HepG2 (cell line): ENCODE data around the gene TPTE2. TPM values are rescaled to one million over a fixed set of nuclear protein-coding genes. Genes with fewer than 3 reads are reported as not detected.
A peak's percentile ranks its signal among the peaks of the same experiment; 100 is the strongest.

ENCODE experiments used
- ASH2L ChIP-seq: fragments of 300-600, 200-600 bp; sonication (generic); IDR thresholded peaks from 2 replicates; pipeline ENCODE4 v1.7.0; 2017; ENCODE audit warnings: low read depth, mild to moderate bottlenecking, moderate library complexity, mixed read lengths, low read length; ENCODE audit not compliant: insufficient read length
- CAMTA2 ChIP-seq: sonication (generic); formaldehyde crosslinking; IDR thresholded peaks from 2 replicates; pipeline ENCODE4 v1.4.0; 2020; ENCODE audit warnings: mild to moderate bottlenecking, missing genetic modification reagents, borderline replicate concordance
- GLI4 ChIP-seq: sonication (generic); formaldehyde crosslinking; IDR thresholded peaks from 2 replicates; pipeline ENCODE4 v1.5.1; 2020; ENCODE audit warnings: missing genetic modification reagents, mild to moderate bottlenecking, moderate library complexity, borderline replicate concordance
- KAT7 ChIP-seq: IDR thresholded peaks from 2 replicates; pipeline ENCODE4 v1.6.1; 2018; ENCODE audit warnings: borderline replicate concordance, missing compliant biosample characterization
- KAT8 ChIP-seq: IDR thresholded peaks from 2 replicates; pipeline ENCODE4 v1.6.1; 2016; ENCODE audit warnings: missing genetic modification reagents, missing compliant biosample characterization
- MTA1 ChIP-seq: sonication (generic); formaldehyde crosslinking; IDR thresholded peaks from 2 replicates; pipeline ENCODE4 v1.4.0; 2020; ENCODE audit warnings: missing genetic modification reagents, mild to moderate bottlenecking, borderline replicate concordance
- SKI ChIP-seq: fragments of 450-650 bp; IDR thresholded peaks from one replicate; pipeline ENCODE4 v1.6.1; 2018; ENCODE audit warnings: mild to moderate bottlenecking; ENCODE audit not compliant: partially characterized antibody
- SP1 ChIP-seq, 2 experiments: fragments of 450-650 bp in 1 of 2; sonication (generic) in 1 of 2; formaldehyde crosslinking in 1 of 2; IDR thresholded peaks; 2 replicates each; pipeline versions ENCODE4 v1.4.0 to v1.6.1; 2016 to 2020; ENCODE audit warnings: missing genetic modification reagents in 1 of 2
- TAF1 ChIP-seq: sonication (generic); formaldehyde crosslinking; IDR thresholded peaks from 2 replicates; pipeline ENCODE4 v1.4.0; 2020; ENCODE audit warnings: missing genetic modification reagents
- THAP7 ChIP-seq: sonication (generic); formaldehyde crosslinking; IDR thresholded peaks from 2 replicates; pipeline ENCODE4 v1.8.1; 2023; ENCODE audit warnings: mild to moderate bottlenecking, missing genetic modification reagents
- ZBTB10 ChIP-seq: sonication (generic); formaldehyde crosslinking; IDR thresholded peaks from 2 replicates; pipeline ENCODE4 v1.4.0; 2020; ENCODE audit warnings: missing genetic modification reagents, borderline replicate concordance
- ZNF160 ChIP-seq: sonication (generic); formaldehyde crosslinking; IDR thresholded peaks from 2 replicates; pipeline ENCODE4 v1.8.0; 2022; ENCODE audit warnings: mild to moderate bottlenecking, inconsistent platforms, missing genetic modification reagents
- ZNF496 ChIP-seq: sonication (generic); formaldehyde crosslinking; IDR thresholded peaks from 2 replicates; pipeline ENCODE4 v1.8.1; 2023; ENCODE audit warnings: mild to moderate bottlenecking, moderate library complexity, missing genetic modification reagents; ENCODE audit not compliant: insufficient replicate concordance
- ZNF557 ChIP-seq: sonication (generic); formaldehyde crosslinking; IDR thresholded peaks from 2 replicates; pipeline ENCODE4 v1.4.0; 2020; ENCODE audit warnings: missing genetic modification reagents
- ZNF567 ChIP-seq: sonication (generic); formaldehyde crosslinking; IDR thresholded peaks from 2 replicates; pipeline ENCODE4 v1.8.1; 2023; ENCODE audit warnings: mild to moderate bottlenecking, missing genetic modification reagents, borderline replicate concordance
- ZNF574 ChIP-seq: sonication (generic); formaldehyde crosslinking; IDR thresholded peaks from 2 replicates; pipeline ENCODE4 v1.4.0; 2020; ENCODE audit warnings: missing genetic modification reagents
- ZNF597 ChIP-seq: sonication (generic); formaldehyde crosslinking; IDR thresholded peaks from 2 replicates; pipeline ENCODE4 v1.5.0; 2020; ENCODE audit warnings: missing genetic modification reagents
- ZNF672 ChIP-seq: sonication (generic); formaldehyde crosslinking; IDR thresholded peaks from 2 replicates; pipeline ENCODE4 v1.8.1; 2022; ENCODE audit warnings: missing genetic modification reagents
- ZNF691 ChIP-seq: sonication (generic); formaldehyde crosslinking; IDR thresholded peaks from 2 replicates; pipeline ENCODE4 v1.4.0; 2020; ENCODE audit warnings: missing genetic modification reagents, low read depth, mild to moderate bottlenecking, borderline replicate concordance
- ZNF850 ChIP-seq: sonication (generic); formaldehyde crosslinking; conservative IDR thresholded peaks from 2 replicates; pipeline ENCODE4 v1.9.0; 2021; ENCODE audit warnings: mild to moderate bottlenecking, missing genetic modification reagents
- ZNF879 ChIP-seq: sonication (generic); formaldehyde crosslinking; IDR thresholded peaks from 2 replicates; pipeline ENCODE4 v1.8.1; 2023; ENCODE audit warnings: missing genetic modification reagents
- polyA plus RNA-seq, 8 experiments: library from polyadenylated mRNA; depleted of rRNA in 3 of 8; stranded (reverse) in 7 of 8; unstranded in 1 of 8; fragments of >200 nt; fragmentation: Illumina TruSeq in 4 of 8; extraction: Trizol in 4 of 8; gene quantifications; 2 replicates each; pipeline versions ENCODE4 v1.2.1 to v1.2.3, GENCODE V29; 2011 to 2016; ENCODE audit warnings: low read depth in 4 of 8, missing spikeins in 1 of 8, mixed read lengths in 1 of 8; ENCODE audit not compliant: insufficient read depth in 1 of 8
- total RNA-seq, 5 experiments: library from RNA; depleted of rRNA; stranded (reverse); fragments of >200 nt; fragmentation: Illumina TruSeq; extraction: Trizol; gene quantifications; 2 replicates each; pipeline ENCODE4 v1.2.3, GENCODE V29; 2016; ENCODE audit warnings: low read depth in 1 of 5

Gene TPTE2
- total and polyA plus RNA-seq, 2 of the 13 experiments (the other 11 are each of a cell fraction or from before 2014, with no cell fraction given), result 0.07 TPM; not detected in 1

GRCh38 chr13:19586904-19587634 lies 25.7 kb upstream of the TPTE2 start (continued):
- TF ChIP-seq ZNF574 (CRISPR knock-in tag), result peak; percentile 57; the same call in 1 of the 2 replicates
- no peak for TF ChIP-seq ZNF160 (CRISPR knock-in tag)
- no peak for TF ChIP-seq ZNF691 (CRISPR knock-in tag)
- no peak for TF ChIP-seq ZNF597 (CRISPR knock-in tag)
- no peak for TF ChIP-seq ZNF879
- TF ChIP-seq CAMTA2, result no peak
- no peak for TF ChIP-seq ZNF567 (CRISPR knock-in tag)
- TF ChIP-seq ASH2L, result no peak
- no peak for TF ChIP-seq GLI4 (CRISPR knock-in tag)
- no peak for TF ChIP-seq MTA1
- TF ChIP-seq THAP7 (CRISPR knock-in tag), result no peak
- TF ChIP-seq ZBTB10 (CRISPR knock-in tag), result no peak
- no peak for TF ChIP-seq ZNF496 (CRISPR knock-in tag)
- no peak for TF ChIP-seq KAT7 (CRISPR knock-in tag)
- TF ChIP-seq ZNF850 (CRISPR knock-in tag), result no peak
- 0 out of 2 replicates have a peak, but pooled peaks have one; percentile 18 for TF ChIP-seq TAF1 (CRISPR knock-in tag)
- TF ChIP-seq ZNF672 (CRISPR knock-in tag), result no peak
- TF ChIP-seq SP1 (IDR thresholded peaks at IDR 0.05), result no peak
- TF ChIP-seq SP1 (CRISPR knock-in tag; IDR thresholded peaks at IDR 0.05), result no peak
- TF ChIP-seq ZNF557 (CRISPR knock-in tag), result no peak
- peak; percentile 64 for TF ChIP-seq KAT8
- no peak for TF ChIP-seq SKI
